Measurements from ENCODE around the gene PDE6A.

Gene PDE6A

GRCh38 chr5:149930043-149930748, 14.4 kb downstream of the PDE6A start:
- DNase-seq (ENCODE audit: low read depth), result no peak

DNA sequence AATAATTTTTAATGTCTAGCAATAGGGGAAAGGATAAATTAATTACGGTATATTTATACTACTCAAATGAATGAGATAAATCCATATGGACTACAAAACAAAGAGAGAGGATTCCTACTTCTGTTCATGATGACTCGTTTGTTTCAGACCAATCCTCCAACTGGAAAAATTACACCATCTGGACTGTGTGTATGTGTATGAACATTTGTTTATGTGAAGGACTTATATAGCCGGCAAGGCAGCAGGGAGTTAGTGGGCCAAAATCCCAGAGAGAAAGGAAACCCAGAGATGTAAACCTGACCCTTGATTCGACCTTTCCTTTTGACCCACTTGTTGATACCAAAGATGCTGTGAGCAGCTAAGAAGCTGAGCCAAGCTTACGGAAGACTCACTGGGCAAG, 20.1 kb downstream of the PDE6A start:
- DNase-seq (ENCODE audit: low read depth), result no peak

GRCh38 chr5:149922950-149923349, 21.6 kb downstream of the PDE6A start:
- no peak for DNase-seq (ENCODE audit: low read depth)

DNA sequence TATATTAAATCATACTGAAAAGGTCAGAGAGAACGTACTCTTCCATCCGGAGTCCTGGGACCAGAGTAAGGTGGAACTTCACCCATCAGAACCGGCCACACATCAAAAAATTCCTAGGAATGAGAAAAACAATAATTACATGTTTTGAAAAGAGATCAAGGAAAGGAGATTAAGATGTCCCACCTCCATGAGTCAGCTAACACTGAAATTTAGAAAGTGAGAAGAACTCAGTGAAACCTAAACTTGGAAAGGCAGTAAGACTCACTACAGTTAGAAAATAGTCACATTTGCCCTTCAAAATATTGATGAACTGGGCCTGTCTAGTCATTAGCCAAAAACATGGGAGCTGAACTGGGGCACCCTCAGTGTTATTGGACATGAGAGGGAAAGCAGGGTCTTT, 23.0 kb downstream of the PDE6A start:
- DNase-seq (ENCODE audit: low read depth), result no peak

GRCh38 chr5:149917073-149917676, 27.4 kb downstream of the PDE6A start:
- DNase-seq (ENCODE audit: low read depth), result no peak

GRCh38 chr5:149916334-149917072, 28.1 kb downstream of the PDE6A start:
- no peak for DNase-seq (ENCODE audit: low read depth)

- DNase-seq (ENCODE audit: low read depth), result no peak
Observed at GRCh38 chr5:149915392-149916260, 29.0 kb downstream of the PDE6A start.

DNA sequence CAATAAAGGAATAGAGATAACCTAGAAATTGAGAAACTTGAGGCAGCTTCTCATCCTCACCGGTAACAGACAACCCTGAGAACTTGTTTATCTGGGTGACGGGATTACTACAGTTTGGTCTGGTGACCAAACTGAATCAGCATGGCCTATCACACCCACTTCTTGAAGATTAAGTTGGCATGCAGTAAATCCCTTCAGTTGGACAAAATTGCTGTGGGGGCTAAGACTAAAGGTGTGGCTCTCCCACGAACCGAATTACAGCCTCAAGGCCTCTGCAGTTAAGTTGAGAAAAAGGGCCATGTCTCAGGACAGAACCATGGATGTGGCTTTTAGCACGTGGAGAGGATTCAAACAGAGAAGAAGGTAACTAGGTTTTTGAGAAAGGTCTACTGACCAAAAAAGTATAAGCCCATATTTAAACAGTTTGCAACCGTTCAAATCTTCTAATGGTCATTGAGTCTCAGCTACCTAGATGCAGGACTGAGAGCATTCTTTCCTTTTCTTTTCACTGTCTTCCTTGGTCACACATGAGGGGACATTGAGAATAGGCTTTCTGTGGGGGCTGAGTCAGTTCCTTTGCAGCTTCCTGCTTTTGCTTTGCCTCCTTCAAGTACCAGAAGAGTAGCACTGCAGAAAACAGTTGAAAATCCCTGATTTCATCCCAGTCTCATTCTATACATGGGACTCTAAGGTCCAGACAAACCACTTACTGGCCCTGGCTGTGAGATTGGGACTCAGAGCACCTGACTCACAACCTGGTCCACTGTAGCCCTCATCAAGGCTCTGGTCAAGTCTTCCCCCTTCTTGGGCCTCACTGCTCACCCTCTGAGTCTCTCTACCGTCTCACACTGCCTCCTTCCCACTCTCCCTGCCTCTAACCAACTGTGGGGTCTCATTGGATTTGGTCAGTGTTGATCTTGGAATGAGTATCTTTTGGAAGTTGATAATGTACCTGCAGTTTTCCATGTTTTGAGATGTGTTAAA, 30.9 kb downstream of the PDE6A start:
- DNase-seq (ENCODE audit: low read depth), result no peak

DNA sequence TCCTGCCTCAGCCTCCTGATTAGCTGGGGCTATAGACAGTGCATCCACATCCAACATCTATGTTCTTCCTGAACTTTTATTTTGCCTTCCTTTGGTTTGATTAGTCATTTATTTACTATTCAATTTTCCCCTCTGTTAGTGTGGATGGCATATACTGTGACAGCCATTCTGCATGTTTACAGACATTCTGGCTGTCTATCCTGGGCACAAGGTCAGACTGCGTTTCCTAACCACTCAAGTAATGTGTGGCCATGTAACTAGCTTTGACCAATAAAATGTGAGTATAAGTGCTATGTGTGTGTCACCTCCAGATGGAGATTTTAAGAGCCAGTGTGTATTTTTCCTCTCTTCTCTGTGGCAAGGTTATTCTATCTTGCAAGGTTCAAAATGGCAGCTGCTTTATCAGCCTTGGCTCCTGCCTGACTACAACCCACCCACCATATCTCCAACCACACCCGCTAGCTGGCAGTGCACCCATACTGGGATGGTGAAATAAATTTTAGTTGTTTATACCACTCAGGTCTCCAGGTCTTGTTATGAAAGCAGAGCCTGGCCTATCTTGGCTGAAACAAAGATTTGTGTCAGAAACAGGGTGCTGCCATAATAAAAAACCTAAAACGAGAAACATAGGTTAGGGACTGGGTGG, 32.2 kb downstream of the PDE6A start:
- no peak for DNase-seq (ENCODE audit: low read depth)

DNA sequence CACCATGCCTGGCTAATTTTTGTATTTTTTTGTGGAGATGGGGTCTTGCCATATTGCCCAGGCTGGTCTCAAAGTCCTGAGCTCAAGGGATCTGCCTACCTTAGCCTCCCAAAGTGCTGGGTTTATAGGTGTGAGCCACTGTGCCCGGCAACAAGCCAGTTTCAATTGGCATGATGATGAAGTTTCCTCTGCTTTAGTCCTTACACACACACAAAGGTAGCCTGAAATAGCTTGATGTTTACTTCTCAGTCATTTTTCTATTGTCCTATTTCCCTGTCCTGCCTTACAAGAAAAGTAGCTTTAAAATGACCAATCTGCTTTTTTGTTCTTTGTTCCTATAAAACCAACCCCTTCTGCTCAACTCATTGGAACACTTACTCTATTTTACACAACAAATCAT, 33.6 kb downstream of the PDE6A start:
- no peak for DNase-seq (ENCODE audit: low read depth)

DNA sequence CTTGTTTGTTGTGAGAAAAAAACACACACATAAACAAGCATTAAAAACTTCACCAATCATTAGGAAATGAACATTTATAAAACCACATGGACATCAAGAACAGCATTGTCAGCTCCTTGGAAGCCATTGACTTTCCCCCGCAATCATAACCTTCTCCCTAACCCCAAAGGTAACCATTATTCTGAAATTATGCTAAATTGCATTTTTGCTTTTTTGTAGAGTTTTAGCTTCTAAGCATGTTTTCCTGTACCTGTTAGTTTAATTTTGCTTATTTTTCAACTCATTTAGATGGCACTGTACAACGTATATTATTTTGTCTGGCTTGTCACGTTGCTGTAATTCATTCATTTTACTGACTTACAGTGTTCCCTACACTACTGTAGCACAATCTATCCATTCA, 36.8 kb downstream of the PDE6A start:
- DNase-seq (ENCODE audit: low read depth), result no peak

- no peak for DNase-seq (ENCODE audit: low read depth)
Observed at GRCh38 chr5:149904977-149905376, 39.6 kb downstream of the PDE6A start.

DNA sequence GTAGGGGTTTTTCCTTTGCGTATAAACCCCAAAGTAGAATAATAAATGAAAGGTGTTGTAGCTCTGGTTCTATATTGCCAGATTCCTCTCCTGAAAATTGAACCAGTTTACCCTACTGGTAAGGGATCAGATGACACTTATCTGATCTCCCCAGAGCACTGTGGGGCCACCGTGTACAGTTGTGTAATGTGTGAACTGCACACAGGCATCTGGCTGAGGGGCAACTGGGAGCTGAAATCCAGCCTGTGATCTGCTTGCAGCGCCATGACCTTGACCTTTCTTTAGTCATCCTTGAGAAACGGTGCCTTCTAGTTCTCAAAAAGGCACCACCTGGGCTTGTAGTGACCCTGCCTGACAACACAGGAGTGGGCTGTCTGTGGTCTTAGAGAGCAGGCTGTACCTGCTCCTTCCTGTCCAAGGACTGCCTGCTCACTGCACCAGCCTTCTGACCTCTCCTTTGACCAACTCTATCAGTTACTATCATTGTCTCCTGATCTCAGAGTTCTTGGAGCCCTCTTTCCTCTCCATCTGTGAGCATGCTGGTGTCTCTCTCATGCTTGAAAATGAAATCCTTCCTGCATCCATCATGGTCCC, 40.2 kb downstream of the PDE6A start:
- DNase-seq (ENCODE audit: low read depth), result no peak

- DNase-seq (ENCODE audit: low read depth), result no peak
Observed at GRCh38 chr5:149903404-149903803, 41.2 kb downstream of the PDE6A start.

- DNase-seq (ENCODE audit: low read depth), result no peak
Observed at GRCh38 chr5:149902177-149902576, 42.4 kb downstream of the PDE6A start.

- DNase-seq (ENCODE audit: low read depth), result no peak
Observed at GRCh38 chr5:149901511-149901910, 43.1 kb downstream of the PDE6A start.

- DNase-seq (ENCODE audit: low read depth), result no peak
Observed at GRCh38 chr5:149900390-149900789, 44.2 kb downstream of the PDE6A start.

DNA sequence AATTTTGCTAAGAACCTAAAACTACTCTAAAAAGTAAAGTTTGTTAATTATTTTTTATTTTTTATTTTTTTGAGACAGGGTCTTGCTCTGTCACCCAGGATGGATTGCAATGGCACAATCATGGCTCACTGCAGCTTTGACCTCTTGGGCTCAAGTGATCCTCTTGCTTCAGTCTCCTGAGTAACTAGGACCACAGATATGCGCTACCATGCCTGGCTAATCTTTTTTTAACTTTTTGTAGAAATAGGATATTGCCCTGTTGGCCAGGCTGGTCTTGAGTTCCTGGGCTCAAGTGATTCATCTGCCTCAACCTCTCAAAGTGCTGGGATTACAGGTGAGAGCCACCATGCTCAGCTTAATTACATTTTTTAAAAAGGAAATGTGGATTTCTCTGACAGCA, 45.8 kb downstream of the PDE6A start:
- no peak for DNase-seq (ENCODE audit: low read depth)

DNA sequence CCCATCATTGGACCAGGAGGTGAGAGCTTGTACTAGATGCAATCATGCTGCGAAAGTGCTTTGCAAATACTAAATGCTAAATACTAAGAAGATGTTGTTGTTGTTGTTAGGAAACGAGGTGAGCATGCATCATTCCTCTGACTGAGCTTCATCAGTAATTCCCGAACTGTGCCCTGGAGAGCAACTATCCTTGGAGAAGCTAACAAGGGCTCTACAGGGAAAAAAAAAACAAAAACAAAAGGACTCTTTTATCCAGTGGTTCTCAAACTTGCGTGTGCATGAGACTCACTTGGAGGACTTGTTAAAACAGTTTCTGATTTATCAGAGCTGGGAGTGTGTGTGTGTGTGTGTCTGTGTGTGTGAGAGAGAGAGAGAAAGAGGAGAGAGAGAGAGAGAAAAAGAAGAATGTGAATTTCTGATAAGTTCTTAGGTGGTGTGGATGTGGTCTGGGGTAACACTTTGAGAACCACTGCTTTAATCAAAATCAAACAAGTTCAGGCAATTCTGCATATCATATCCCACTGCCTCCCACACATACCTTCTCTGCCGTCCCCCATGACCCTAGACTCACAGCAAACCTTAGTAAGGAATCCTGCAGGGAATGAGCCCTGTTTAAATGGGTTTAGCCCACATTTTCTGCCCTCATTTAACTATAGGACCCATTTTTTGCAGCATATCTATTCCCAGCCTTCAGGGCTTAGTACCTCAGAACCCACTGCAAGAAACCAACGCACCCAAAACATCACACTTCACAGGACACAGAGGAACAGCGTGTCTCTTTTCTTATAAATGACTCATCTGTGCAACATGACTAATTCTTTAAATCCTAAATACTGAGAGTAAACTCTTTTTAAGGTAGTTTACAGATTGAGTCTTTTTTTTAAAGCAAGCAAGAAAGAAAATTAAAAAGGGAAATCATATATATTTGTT, 48.9 kb downstream of the PDE6A start:
- no peak for DNase-seq (ENCODE audit: low read depth)

All from activated T-cell treated with anti-CD3 and anti-CD28 coated beads for 24 hours (primary cell).